GM04503 (cell line): ENCODE results near the gene DDX21.
A peak's percentile ranks its signal among the peaks of the same experiment; 100 is the strongest.
"Not testable (repeated sequence)": the region's sequence is repeated elsewhere in the genome, so short reads cannot be mapped to it uniquely, and the experiment has no call there.

Experiments used
- DNase-seq: peaks from one replicate; pipeline ENCODE4 v3.0.0-alpha.2; 2012; ENCODE audit warnings: low read depth

The DDX21 gene

GRCh38 chr10:68955832-68956532, at the start of gene DDX21:
Gene DDX21 (plus strand): TSS chr10:68956170. CDS start chr10:68956226, 56 bp downstream.
- peak; percentile 74 for DNase-seq

- DNase-seq: no peak
These were observed 31.4 kb upstream of the DDX21 start for GRCh38 chr10:68924593-68924992.

GRCh38 chr10:68925489-68925888, 30.5 kb upstream of the DDX21 start:
- no peak for DNase-seq

DNA sequence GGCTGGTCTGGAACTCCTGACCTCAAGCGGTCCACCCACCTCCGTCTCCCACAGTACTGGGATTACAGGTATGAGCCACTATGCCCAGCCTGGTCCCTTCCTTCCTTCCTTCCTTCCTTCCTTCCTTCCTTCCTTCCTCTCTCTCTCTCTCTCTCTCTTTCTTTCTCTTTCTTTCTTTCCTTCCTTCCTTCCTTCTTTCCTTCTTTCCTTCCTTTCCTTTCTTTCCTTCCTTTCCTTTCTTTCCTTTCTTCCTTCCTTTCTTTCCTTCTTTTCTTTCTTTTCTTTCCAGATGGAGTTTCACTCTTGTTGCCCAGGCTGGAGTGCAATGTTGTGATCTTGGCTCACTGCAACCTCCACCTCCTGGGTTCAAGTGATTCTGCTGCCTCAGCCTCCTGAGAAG, 26.8 kb upstream of the DDX21 start:
- DNase-seq: not testable (repeated sequence)

GRCh38 chr10:68929888-68930287, 26.1 kb upstream of the DDX21 start:
- not testable (repeated sequence) for DNase-seq

GRCh38 chr10:68932860-68933259, 23.1 kb upstream of the DDX21 start:
- DNase-seq: not testable (repeated sequence)

DNA sequence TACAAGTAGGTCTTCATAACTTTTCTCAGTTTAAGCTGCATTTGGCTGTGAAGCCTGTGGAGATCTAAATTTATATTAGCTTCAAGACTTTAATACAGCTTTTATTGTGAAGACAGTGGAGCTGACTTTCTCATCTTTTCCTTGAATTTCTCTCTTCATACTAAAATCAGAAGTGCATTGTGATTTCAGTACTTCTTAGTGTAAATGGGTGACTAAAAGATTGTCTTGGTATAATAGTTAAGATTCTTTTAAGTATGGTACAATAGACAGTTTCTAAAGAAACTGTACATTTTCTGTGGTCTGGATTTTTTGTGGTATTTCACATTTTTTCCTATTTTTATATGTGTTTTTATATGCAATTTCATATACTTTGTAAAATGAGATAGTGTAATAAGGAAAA, 21.0 kb upstream of the DDX21 start:
- DNase-seq: no peak

DNA sequence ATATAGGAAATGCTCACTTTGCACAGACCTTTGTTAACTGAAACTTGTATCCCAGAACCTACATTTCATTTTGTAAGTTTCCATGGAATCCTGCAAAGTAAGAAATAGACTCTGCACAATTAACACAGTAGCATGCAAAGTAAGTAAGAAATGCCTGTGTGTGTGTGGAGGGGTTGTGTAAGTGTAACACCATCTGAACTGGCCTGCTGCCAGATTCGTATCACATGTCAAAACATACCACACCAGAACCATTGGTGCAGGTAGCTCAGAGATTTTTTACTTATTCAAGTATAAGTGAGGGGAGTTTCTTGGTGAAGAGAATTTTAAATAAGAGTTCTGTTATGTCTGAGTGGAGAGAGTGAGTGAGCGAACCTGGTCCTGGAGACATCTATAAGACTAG, 17.9 kb upstream of the DDX21 start:
- no peak for DNase-seq

GRCh38 chr10:68938884-68939283, 17.1 kb upstream of the DDX21 start:
- no peak for DNase-seq

- DNase-seq: not testable (repeated sequence)
These were observed 15.1 kb upstream of the DDX21 start for GRCh38 chr10:68940917-68941316.

DNA sequence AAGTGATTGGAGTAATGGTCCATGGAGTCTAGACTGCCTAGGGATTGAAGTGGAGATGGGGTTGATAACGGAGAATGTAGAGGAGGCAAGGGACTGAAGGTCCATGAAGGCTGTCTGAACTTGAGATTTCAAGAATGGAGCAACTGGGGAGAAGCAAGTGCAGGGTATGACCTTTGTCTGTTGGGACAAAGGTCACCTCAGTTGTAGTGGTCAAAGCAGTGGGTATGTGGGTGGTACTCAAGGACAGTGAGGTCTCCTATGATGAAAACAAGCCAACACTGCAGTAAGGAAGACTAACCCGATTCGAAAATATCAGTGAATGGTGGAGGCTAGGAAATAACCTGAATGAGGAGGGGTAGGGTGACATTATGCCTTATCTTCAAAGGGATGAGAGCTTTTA, 5.4 kb upstream of the DDX21 start:
- no peak for DNase-seq

DNA sequence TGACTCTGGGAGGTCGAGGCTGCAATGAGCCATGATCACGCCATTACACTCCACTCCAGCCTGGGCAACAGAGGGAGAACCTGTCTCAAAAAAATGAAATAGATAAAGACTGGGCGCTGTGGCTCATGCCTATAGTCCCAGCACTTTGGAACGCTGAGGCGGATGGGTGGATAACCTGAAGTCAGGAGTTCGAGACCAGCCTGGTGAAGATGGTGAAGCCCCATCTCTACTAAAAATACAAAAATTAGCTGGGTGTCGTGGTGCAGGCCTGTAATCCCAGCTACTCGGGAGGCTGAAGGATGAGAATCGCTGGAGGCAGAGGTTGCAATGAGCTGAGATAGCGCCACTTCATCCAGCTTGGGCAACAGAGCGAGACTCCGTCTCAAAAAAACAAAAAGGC, 1.1 kb upstream of the DDX21 start:
- DNase-seq: no peak

DNA sequence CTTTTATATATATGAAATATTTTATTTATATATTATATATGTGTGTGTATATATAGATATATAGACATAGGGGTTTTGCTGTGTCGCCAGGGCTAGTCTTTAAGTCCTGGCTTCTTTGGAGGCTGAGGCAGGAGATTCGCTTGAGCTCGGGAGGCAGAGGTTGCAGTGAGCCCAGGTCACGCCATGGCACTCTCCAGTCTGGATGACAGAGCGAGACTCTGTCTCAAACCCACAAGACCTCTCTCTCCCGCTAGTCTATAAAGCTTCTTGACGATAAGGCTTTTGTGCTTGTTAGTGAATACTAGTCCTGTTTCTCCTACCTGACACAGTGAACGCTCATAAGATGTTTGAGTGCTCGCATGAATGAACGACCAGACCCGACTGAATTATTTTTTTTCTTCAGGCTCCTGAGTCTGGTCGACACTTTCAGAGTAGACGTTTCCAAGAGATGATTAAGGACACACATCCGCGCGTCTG, 577 bp upstream of the DDX21 start:
- no peak for DNase-seq

GRCh38 chr10:68957284-68957615, 1.3 kb downstream of the DDX21 start:
- no peak for DNase-seq

GRCh38 chr10:68957654-68958053, 1.7 kb downstream of the DDX21 start:
- DNase-seq: no peak

GRCh38 chr10:68959695-68960527, 3.9 kb downstream of the DDX21 start:
- DNase-seq: no peak

GRCh38 chr10:68963151-68963550, 7.2 kb downstream of the DDX21 start:
- no peak for DNase-seq

- no peak for DNase-seq
These were observed 18.0 kb downstream of the DDX21 start for GRCh38 chr10:68973975-68974374.

- not testable (repeated sequence) for DNase-seq
These were observed 20.0 kb downstream of the DDX21 start for GRCh38 chr10:68975936-68976473.

- not testable (repeated sequence) for DNase-seq
These were observed 23.8 kb downstream of the DDX21 start for GRCh38 chr10:68979738-68980137.

GRCh38 chr10:68981074-68981473, 25.1 kb downstream of the DDX21 start:
- no peak for DNase-seq

GRCh38 chr10:68982389-68982788, 26.4 kb downstream of the DDX21 start:
- no peak for DNase-seq

- no peak for DNase-seq
These were observed 31.6 kb downstream of the DDX21 start for GRCh38 chr10:68987611-68988010.
